ENCODE data around the gene ADGRF5.

The ADGRF5 gene

DNA sequence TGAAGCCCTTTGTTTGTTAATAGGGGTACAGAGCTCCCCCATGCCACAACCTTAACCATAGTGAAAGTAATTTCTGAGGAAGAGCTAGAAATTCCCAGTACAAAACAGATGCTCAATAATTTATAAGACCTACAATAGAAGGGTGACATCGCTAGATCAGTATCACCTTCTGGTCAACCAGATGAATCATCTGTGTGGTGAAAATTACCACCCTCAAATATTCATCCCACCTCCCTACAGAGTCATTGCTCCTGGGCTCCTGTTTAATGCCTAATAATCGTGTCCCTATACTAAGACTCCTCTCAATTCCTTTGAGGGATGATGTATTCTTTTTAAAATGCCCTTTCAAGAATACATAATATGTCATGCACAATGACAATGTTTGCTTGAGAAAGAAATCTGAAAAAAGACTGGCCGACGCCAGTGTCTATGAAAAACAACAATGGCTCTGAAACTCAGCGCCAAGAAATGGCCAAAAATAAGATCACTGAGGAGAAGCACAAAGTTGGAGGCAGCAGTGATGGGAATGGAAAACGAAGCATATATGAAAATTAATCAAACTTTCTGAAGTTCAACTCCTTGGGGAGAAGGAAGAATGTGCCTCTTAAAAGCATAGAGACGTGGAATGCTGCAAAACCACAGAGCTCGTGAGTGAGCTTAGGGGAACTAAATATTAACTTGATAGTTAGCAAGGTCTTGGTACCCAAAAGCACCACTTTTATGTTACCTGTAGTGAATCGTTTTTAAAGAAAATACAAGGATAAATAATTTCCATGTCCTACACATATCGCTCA lies 11.0 kb upstream of the ADGRF5 start:
- DNase-seq (ENCODE audit: low read depth in 2 of 2) = no peak

- DNase-seq (ENCODE audit: low read depth in 2 of 2) = no peak
Observed at GRCh38 chr6:46931416-46931815, 9.7 kb upstream of the ADGRF5 start.

DNA sequence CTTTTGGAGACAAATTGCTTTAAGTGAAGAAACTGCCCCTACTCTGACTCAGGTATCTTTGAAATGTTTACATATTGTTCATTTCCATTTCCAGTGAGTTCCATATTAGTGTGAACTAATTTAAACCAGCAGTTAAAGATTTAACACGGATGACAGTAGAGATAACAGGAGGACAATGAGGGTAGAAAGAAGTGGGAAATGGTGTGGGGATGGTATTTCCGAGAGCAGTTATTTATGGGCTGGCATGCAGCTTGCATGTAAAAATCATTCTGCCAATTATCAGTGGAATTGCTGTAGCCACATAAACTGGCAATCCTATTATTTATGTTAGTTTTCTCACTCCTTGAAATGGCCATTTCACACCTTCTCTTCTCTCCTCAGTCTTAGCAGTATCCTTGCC lies 8.6 kb upstream of the ADGRF5 start:
- DNase-seq (ENCODE audit: low read depth in 2 of 2) = no peak

DNA sequence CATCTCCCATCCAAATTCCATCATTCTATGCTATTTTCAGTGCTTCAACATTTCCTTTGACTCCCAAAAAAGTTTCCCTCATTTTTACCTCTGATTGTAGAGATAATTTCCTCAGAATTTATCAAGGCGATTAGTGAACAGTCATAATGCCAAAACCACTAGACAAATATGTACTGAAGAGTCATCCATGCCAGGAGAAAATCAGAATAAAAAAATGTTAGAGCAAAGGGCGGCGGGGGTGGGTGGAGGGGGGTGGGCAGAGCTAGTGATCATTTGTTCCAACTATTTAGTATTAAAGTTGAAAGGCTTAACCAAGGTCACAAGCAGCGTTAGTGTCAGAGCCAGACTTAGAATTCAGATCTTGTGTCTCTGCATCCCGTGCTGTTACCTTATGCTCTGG lies 5.3 kb upstream of the ADGRF5 start:
- no peak for DNase-seq (ENCODE audit: low read depth in 2 of 2)

- no peak for DNase-seq (ENCODE audit: low read depth in 2 of 2)
Observed at GRCh38 chr6:46926481-46926880, 4.7 kb upstream of the ADGRF5 start.

DNA sequence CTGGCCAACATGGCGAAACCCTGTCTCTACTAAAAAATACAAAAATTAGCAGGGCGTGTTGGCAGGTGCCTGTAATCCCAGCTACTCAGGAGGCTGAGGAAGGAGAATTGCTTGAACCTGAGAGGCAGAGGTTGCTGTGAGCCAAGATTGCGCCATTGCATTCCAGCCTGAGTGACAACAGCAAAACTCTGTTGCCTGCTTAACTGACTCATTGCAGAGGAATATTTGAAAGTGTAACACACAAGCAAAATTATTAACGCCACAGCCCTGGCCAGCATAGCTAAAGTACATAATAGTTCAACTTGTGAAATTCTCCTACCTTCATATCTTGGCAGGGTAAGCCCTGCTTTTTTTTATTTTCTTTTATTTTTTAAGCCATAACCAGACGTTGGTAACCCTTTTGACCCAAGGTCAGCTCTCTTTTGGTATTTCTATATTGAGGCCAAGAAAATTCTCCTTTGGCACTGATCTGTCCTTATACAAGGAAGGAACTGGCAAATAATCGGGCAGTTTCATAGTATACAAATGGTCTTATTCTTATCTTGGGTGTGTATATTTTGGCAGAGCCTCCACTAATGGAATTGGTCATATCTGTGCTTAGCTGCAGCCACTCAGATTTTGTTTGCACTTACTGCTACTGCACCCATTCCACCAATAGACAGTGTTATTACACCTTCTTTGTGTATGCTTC lies 4.0 kb upstream of the ADGRF5 start:
- no peak for DNase-seq (ENCODE audit: low read depth in 2 of 2)

- DNase-seq (ENCODE audit: low read depth in 2 of 2) = no peak
Observed at GRCh38 chr6:46923476-46923875, 1.7 kb upstream of the ADGRF5 start.

DNA sequence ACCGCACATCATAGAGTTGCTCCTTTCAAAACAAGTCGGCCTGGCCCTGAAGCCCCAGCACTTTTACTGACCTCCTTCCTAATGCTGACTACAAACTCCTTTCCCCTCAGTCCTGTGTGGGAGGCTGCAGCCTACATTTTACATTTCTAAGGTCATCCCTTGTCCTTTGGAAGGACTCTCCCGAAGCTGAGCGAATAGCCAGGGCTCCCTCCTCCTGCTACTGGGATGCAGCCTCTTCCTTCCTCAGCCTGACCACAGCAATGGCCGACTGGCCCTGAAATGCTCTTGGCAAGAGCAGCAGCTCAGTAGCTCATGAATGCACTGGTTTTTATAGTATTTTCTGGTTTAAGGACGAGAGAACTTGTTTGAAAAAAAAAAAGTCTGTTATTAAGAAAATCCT lies 679 bp downstream of the ADGRF5 start:
- DNase-seq (ENCODE audit: low read depth in 2 of 2) = no peak

DNA sequence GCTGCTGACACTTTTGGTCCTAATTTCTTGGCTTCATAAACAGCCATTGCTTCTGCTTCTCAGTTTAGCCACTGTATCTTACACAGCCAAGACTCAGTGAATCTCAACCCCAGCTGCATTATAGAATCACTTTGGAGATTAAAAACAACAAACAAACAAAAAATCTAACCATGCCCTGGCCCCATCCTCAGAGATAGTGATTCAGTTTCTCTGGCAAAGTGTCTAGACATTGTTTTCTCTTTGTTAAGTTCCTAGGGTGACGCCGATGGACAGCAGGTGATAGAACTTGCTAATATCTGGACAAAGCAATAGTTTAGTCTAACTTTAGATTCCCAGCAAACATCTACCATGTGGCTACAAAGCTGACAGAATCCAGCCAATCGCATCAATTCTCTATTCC lies 2.9 kb downstream of the ADGRF5 start:
- DNase-seq (ENCODE audit: low read depth in 2 of 2) = no peak

DNA sequence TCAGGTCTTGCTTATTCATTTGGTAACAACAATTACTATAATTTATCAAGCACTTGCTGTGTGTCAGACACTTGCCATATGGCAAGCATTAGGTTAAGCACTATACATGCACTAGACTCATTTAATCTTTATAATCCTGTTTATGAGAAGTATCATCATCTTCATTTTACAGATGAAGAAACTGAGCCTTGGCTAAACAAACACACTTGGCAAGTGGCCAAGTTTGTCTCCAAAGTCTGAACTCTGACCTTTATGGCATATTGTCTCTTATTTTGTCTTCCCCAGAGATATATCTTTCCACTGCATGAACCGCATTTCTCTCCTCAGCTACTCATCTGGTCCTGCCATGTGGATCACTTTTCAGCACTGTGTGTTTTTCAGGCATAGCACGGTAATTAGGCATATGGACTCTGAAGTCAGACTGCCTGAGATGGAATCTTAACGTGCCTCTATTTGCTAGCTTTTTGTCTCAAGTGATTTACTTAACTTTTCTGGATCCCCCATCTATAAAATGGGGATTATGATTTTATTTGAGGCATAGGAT lies 4.7 kb downstream of the ADGRF5 start:
- no peak for DNase-seq (ENCODE audit: low read depth in 2 of 2)

DNA sequence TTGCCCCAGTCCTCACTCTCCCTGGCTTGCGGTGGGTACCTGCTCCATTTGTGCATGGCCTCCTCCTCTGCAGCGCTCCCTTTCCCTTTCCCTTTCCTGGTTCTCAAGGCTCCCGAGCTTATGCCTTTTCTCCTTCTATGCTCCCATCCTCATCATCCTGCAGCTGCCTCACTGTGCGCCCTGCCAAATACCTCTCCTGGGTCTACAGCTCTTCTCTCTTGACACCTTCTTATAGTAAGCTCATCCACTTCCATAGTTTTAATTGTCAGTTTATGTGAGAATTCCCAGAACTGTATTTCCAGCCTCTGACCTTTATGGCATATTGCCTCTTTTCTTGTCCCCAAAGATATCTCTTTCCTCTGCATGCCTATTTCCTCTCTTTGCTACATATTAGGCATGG lies 5.9 kb downstream of the ADGRF5 start:
- no peak for DNase-seq (ENCODE audit: low read depth in 2 of 2)

DNA sequence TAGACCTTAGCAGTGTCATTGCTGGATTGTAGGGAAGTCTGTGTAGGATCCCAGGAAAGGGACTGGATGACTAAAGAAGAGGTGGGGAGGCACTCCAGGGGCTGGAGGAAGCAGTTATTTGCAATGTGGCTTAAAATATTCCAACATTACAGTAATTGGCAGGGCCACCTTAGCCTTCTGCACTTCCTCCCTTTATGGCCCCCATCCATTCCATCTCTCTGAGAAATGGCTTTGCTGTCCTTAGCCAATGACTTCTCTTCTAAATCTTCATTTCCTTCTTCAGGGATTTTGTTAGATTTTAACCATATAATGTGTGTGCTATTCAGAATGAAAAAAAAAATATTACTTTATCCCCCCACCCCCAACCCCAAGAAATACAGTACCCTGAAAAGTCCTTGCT lies 6.4 kb downstream of the ADGRF5 start:
- DNase-seq (ENCODE audit: low read depth in 2 of 2) = no peak

DNA sequence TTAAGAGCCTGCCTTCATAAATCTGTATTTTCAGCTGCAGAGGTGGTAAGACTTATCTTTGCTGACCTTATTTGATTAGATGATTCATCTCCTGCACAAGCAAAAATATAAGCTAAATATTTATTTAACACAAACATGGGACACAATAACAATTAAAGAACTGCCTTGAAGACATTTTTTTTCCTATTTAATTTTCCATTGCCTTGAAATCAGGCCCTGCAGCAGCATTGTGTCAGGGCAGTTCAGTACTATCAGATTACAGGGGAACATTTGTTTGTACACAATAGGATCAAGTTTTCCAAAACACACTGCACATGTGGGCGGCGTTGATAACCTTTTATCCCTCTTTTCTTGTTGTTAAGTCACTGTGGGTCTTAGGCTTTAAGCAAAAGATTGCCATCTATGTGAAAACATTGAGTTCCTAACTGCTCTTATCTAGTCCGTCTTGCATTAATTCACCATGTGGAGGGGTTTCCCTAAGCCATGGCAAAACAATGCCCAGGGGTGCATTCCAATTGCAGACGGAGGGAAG lies 7.4 kb downstream of the ADGRF5 start:
- no peak for DNase-seq (ENCODE audit: low read depth in 2 of 2)

- no peak for DNase-seq (ENCODE audit: low read depth in 2 of 2)
Observed at GRCh38 chr6:46909371-46909770, 12.4 kb downstream of the ADGRF5 start.

GRCh38 chr6:46906776-46907175 lies 15.0 kb downstream of the ADGRF5 start:
- DNase-seq (ENCODE audit: low read depth in 2 of 2) = no peak

DNA sequence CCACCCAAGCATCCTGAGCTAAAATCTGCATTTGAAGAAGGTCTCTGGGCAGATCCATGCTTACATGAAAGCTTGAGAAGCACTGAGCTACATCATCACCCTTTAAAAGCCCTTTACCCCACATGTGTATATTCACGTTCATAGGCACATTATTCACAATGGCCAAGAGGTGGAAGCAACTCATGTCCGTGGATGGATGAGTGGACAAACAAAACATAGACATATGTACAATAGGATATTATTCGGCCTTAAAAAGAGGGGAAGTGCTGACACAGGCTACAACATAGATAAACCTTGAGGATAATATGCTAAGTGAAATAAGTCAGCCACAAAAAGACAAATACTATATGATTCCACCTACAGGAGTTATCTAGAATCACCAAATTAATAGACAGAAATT lies 17.6 kb downstream of the ADGRF5 start:
- no peak for DNase-seq (ENCODE audit: low read depth in 2 of 2)

DNA sequence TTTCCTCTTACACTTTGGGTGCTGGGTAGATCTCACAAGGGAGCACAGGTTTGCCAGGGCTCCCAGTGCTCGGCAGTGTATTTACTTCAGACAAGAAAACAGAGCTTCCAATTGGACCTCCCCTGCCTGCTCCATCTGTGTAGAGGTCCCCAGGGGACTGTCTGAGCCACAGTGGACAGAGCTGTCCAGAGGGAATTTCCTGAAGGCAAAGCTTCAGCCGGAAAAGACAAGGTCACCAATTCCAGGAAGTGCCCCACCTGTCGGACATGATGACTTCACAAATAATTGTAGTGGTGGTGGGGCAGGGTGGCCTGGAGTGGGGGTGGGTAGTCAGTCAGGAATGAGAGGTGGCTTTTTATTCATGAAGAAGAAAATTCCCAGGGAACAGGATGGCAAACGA lies 18.6 kb downstream of the ADGRF5 start:
- no peak for DNase-seq (ENCODE audit: low read depth in 2 of 2)

- DNase-seq (ENCODE audit: low read depth in 2 of 2) = no peak
Observed at GRCh38 chr6:46901882-46902314, 19.8 kb downstream of the ADGRF5 start.

- DNase-seq (ENCODE audit: low read depth in 2 of 2) = no peak
Observed at GRCh38 chr6:46900266-46900665, 21.5 kb downstream of the ADGRF5 start.

DNA sequence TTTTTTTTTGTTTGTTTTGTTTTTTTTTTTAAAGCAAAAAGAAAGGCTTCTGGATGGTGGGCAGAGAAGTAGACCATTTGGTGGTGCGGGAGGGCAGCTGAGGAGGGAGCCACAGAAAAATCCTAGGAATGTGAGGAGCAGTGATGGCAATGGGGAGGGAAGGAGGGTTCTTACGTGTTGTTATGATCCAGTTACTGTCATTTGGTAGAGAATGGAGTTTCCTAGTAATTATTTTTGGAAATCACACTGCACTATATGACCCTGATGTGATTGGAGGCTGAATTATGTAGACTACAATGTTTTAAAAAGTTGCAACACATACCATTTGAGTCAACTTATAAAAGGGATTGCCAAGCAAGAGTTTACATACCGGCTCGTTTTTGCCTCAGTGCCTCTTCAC lies 22.1 kb downstream of the ADGRF5 start:
- no peak for DNase-seq (ENCODE audit: low read depth in 2 of 2)

GRCh38 chr6:46898006-46898405 lies 23.7 kb downstream of the ADGRF5 start:
- no peak for DNase-seq (ENCODE audit: low read depth in 2 of 2)

DNA sequence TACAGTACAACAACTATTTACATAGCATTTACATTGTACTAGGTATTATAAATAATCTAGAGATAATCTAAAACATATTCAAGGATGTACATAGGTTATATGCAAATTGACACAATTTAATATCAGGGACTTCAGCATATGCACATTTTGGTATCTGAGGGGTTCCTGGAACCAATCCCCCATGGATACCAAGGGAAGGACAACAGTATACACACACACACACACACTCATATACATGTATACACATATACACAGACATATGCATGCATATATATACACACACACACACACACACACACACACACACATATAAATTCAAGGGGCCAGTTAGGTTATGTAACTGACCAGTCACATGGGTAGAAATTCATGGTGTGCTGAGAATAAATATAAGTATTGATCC lies 24.9 kb downstream of the ADGRF5 start:
- DNase-seq (ENCODE audit: low read depth in 2 of 2) = no peak

DNA sequence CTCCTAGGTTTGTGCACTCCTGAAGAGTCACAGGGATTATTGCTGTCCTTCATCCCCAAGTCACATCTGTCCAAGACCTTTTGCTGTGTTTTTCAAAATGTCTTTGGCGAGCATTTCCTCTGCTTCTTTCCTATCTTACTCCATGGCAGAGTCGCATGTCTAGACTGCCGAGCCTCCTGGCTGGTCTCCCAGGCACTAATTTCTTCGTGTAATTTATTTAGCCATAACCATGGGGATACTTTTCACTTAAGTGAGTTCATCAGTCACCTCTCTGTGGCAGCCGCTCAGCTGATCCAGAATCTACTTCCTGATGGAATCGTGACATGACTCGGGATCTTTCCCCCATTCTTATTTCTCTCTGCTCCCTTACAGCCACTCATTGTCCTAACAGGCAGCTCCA lies 25.8 kb downstream of the ADGRF5 start:
- no peak for DNase-seq (ENCODE audit: low read depth in 2 of 2)

Data from stimulated activated CD8-positive, alpha-beta memory T cell treated with anti-CD3 and anti-CD28 coated beads, Interleukin-2, amount 100 ng/mL, for 1 hour (primary cell).